ENCODE data around the gene MAF. TPM values are rescaled to one million over a fixed set of nuclear protein-coding genes. Genes with fewer than 3 reads are reported as not detected.

The MAF gene
- total and polyA plus RNA-seq, 3 donors from 2014 or later: 22.0 to 112 (median 84.6) TPM

DNA sequence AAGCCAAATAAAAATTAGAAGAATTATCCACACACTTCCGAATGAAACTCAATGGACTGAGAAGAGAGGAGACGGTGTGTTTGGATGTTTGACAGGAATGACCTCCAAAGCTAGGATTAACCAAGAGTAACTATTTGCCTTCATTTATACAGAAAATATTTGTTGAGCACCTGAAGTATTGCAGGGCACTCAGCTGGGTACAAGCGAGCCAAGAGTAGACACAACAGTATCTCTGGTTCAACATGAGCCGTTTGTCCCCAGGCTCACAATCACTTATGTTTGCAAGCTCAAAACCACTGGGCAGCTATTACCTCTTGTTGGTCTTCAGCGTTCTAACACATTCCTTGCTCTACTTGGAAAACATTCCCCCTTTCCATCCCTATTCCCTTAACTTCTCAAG, 38.8 kb downstream of the MAF start:
- Histone ChIP-seq H3K4me1 (no peaks in the 10 kb centered on the region), H3K27me3 (no peaks in the 10 kb centered on the region), H3K36me3 (ENCODE audit: low read depth, missing control alignments) (no peaks in the 10 kb centered on the region), H3K4me3 (no peak overlapping the region), H3K27ac (no peak overlapping the region), H3K9me3 (no peaks in the 10 kb centered on the region)
- TF ChIP-seq POLR2A (IDR thresholded peaks at IDR 0.05): no peak
- TF ChIP-seq, protein P1, sequence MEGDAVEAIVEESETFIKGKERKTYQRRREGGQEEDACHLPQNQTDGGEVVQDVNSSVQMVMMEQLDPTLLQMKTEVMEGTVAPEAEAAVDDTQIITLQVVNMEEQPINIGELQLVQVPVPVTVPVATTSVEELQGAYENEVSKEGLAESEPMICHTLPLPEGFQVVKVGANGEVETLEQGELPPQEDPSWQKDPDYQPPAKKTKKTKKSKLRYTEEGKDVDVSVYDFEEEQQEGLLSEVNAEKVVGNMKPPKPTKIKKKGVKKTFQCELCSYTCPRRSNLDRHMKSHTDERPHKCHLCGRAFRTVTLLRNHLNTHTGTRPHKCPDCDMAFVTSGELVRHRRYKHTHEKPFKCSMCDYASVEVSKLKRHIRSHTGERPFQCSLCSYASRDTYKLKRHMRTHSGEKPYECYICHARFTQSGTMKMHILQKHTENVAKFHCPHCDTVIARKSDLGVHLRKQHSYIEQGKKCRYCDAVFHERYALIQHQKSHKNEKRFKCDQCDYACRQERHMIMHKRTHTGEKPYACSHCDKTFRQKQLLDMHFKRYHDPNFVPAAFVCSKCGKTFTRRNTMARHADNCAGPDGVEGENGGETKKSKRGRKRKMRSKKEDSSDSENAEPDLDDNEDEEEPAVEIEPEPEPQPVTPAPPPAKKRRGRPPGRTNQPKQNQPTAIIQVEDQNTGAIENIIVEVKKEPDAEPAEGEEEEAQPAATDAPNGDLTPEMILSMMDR (IDR thresholded peaks at IDR 0.05): no peak
- WGBS, 2 donors: 90 to 93% methylated on average over 5 of the region's 5 CpGs
- intact Hi-C loops (cut with DNase I; ENCODE audit: low total_unique reads): no loop called here
- no peak for DNase-seq

DNA sequence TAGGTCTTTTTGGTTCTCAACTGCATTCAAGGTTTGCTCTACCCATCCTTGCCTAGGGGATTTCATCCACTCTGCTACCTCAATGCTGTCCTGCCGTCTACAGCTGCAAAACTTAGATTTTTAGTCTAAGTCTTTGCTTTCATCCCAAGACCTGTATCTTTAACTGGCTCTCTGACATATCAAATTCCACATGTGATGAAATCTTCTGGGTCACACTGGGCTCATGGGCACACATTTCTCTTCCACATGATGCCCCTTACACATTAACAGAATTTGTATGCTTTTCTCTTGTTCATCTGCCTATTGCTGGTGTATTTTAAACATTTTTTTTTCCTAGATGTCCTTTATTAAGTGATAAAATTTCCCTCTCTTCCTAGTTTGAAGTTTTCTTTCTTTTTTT, 39.6 kb downstream of the MAF start:
- 96 to 100% methylated on average over 1 of the region's 1 CpG for WGBS, 2 donors
- no peak overlapping the region for H3K27ac ChIP-seq
- DNase-seq: no peak
- intact Hi-C loops (cut with DNase I; ENCODE audit: low total_unique reads): no loop called here
- no peaks in the 10 kb centered on the region for H3K4me1 ChIP-seq
- H3K27me3 ChIP-seq: no peaks in the 10 kb centered on the region
- no peak overlapping the region for H3K4me3 ChIP-seq
- H3K36me3 ChIP-seq (ENCODE audit: low read depth, missing control alignments): no peaks in the 10 kb centered on the region
- TF ChIP-seq, protein P1 (IDR thresholded peaks at IDR 0.05): no peak
- no peak for TF ChIP-seq POLR2A (IDR thresholded peaks at IDR 0.05)
- H3K9me3 ChIP-seq: no peaks in the 10 kb centered on the region

DNA sequence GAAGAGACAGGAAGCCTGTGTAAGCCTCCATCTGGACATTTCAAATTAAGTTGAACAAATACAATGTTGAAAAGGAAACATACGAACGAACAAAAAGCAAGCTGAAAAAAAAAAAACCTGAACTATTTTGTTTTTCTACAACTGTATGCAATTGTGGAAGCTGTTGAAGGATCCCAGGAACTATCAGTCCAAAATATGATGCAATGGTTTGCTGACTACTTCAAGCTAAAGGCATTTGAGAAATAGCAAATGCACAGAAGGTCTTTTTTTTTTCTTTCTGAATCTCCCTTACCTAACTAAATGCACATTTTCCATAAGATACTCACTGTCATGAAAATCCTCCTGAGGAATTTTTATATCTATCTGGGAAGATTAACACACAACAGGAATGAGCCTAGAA, 40.2 kb downstream of the MAF start:
- TF ChIP-seq, protein P1 (IDR thresholded peaks at IDR 0.05): no peak
- no peak for TF ChIP-seq POLR2A (IDR thresholded peaks at IDR 0.05)
- no peak for DNase-seq
- 73 to 85% methylated on average over 2 of the region's 2 CpGs for WGBS, 2 donors
- Histone ChIP-seq H3K4me3 (no peak overlapping the region), H3K4me1 (no peaks in the 10 kb centered on the region), H3K36me3 (ENCODE audit: low read depth, missing control alignments) (no peaks in the 10 kb centered on the region), H3K27ac (no peak overlapping the region), H3K9me3 (no peaks in the 10 kb centered on the region), H3K27me3 (no peaks in the 10 kb centered on the region)
- intact Hi-C loops (cut with DNase I; ENCODE audit: low total_unique reads): no loop called here

DNA sequence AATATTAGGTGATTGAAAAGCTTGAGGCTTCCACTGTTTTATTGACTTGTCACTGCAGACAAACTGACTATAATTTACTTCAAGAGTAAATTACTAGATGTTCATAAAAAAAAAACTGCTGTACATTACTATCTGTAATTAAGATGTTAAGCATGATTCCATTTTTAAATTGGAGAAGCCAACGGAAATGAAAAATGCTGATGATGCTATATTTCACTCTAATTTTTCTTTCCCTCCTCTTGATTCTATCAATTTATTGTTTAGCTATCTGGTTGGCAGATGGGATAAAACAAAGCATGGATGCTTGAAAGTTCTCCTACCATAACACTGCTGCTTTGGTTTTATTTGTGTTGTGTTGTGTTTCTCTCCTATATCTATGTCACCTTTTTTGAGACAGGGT, 41.0 kb downstream of the MAF start:
- Histone ChIP-seq H3K27ac (no peak overlapping the region), H3K9me3 (no peaks in the 10 kb centered on the region), H3K4me3 (no peak overlapping the region), H3K36me3 (ENCODE audit: low read depth, missing control alignments) (no peaks in the 10 kb centered on the region), H3K27me3 (no peaks in the 10 kb centered on the region), H3K4me1 (no peaks in the 10 kb centered on the region)
- intact Hi-C loops (cut with DNase I; ENCODE audit: low total_unique reads): no loop called here
- no peak for DNase-seq
- WGBS, 2 donors: 96 to 97% methylated on average over 1 of the region's 1 CpG
- TF ChIP-seq, protein P1 (IDR thresholded peaks at IDR 0.05): no peak
- TF ChIP-seq POLR2A (IDR thresholded peaks at IDR 0.05): no peak

DNA sequence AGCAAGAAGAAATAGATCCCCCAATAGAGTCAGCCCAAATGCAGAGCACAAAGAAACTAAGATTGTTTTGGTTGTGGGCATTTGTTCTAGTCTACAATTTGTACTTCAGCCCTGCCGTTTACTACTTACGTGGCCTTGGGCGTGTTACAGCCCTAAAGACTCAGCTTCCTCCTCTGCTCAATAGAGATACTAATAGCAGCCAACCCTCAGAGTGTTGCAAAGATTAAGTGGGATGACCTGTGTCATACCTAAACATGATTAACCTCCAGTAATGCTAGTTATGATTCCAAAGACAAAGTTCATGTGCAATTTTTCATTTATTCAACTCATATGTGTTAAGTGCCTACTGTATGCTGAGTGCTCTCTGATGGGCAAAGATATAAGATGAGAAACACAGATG, 43.1 kb downstream of the MAF start:
- H3K27me3 ChIP-seq: no peaks in the 10 kb centered on the region
- no peak overlapping the region for H3K27ac ChIP-seq
- no peaks in the 10 kb centered on the region for H3K9me3 ChIP-seq
- intact Hi-C loops (cut with DNase I; ENCODE audit: low total_unique reads): no loop called here
- no peak overlapping the region for H3K4me3 ChIP-seq
- no peak for TF ChIP-seq POLR2A (IDR thresholded peaks at IDR 0.05)
- TF ChIP-seq, protein P1 (IDR thresholded peaks at IDR 0.05): no peak
- no peaks in the 10 kb centered on the region for H3K36me3 ChIP-seq (ENCODE audit: low read depth, missing control alignments)
- WGBS, 2 donors: 32 to 67% methylated on average over 3 of the region's 3 CpGs
- no peaks in the 10 kb centered on the region for H3K4me1 ChIP-seq
- no peak for DNase-seq
